Left lung (tissue), 10 donors: Measurements from ENCODE around the gene ZNF853. TPM values are rescaled to one million over a fixed set of nuclear protein-coding genes. Genes with fewer than 3 reads are reported as not detected.
A peak's percentile ranks its signal among the peaks of the same experiment; 100 is the strongest.

ENCODE experiments used
- ATAC-seq: fragments of 200-7000 bp; cut with Tn5 transposase; one replicate; pipeline ENCODE4 v1.9.1; 2020; ENCODE audit warnings: moderate library complexity
- DNase-seq, 4 donors: peaks; one replicate each; pipeline ENCODE4 v3.0.0-alpha.2; 2013 to 2020
- H3K27ac ChIP-seq, 2 donors: fragments of 200-600 bp; sonication (generic) in 1 of 2; one replicate each; pipeline versions ENCODE4 v1.5.0 to v1.8.0; 2020 to 2021
- H3K27me3 ChIP-seq, 2 donors: fragments of 200-600 bp; sonication (generic) in 1 of 2; one replicate each; pipeline versions ENCODE4 v1.5.0 to v1.8.0; 2020 to 2021
- H3K36me3 ChIP-seq, 2 donors: fragments of 200-600 bp; sonication (generic) in 1 of 2; one replicate each; pipeline versions ENCODE4 v1.5.0 to v1.8.0; 2020 to 2021
- H3K4me1 ChIP-seq, 2 donors: fragments of 200-600 bp; one replicate each; pipeline ENCODE4 v1.8.0; 2021
- H3K4me3 ChIP-seq, 2 donors: fragments of 200-600 bp; sonication (generic) in 1 of 2; one replicate each; pipeline versions ENCODE4 v1.5.0 to v1.8.0; 2020 to 2021; ENCODE audit warnings: mild to moderate bottlenecking in 1 of 2
- H3K9me3 ChIP-seq, 2 donors: fragments of 200-600 bp; sonication (generic) in 1 of 2; one replicate each; pipeline versions ENCODE4 v1.5.0 to v1.8.0; 2020 to 2021
- CTCF ChIP-seq, 2 donors: fragments of 200-600 bp; sonication (generic) in 1 of 2; IDR thresholded peaks; one replicate each; pipeline versions ENCODE4 v1.5.0 to v1.8.0; 2021; ENCODE audit warnings: antibody characterized with exemption in 2 of 2
- intact Hi-C, 2 donors: fragments of 100-400 bp; cut with DNase I; formaldehyde crosslinking; loops; one replicate each; pipeline versions ENCODE4 v1.11.2 to v1.14.2; 2022
- polyA plus RNA-seq, 6 donors: library from polyadenylated mRNA; unstranded; fragments of 120-200 nt; gene quantifications; one replicate each; pipeline ENCODE4 v1.2.1, GENCODE V29; 2013; ENCODE audit not compliant: insufficient read length in 6 of 6
- total RNA-seq, 2 donors: library from RNA; stranded (reverse); fragmentation: NEBNext Ultra II Directional; extraction: Animal tissue kit (Norgen Biotek cat#: 25700); gene quantifications; one replicate each; pipeline ENCODE4 v1.2.1, GENCODE V29; 2021
- donor health status: DM: no; HTN: yes; CAD: no.
- donor health status: DM: no; HTN: no; CAD: no.

ZNF853 gene
- total and polyA plus RNA-seq, 8 donors = 3.4 to 17.5 (median 14.1) TPM

- peak; percentile 73 to 96 (median 88) for DNase-seq
- H3K4me1 ChIP-seq = peaks cover 9 to 22% of the 10 kb centered on the region in 2 donors
- intact Hi-C loops = no loop called here
- H3K27me3 ChIP-seq = no peaks in the 10 kb centered on the region
- peak within 1 kb of the TSS; percentile 85 to 93 for H3K27ac ChIP-seq
- peaks cover 0 to 69% of the 10 kb centered on the region in 2 donors for H3K36me3 ChIP-seq
- TF ChIP-seq CTCF (IDR thresholded peaks at IDR 0.05) = peak; percentile 86
- no peaks in the 10 kb centered on the region for H3K9me3 ChIP-seq
- H3K4me3 ChIP-seq = peak within 1 kb of the TSS; percentile 81 to 91
- peak; percentile 98 for ATAC-seq
Observed at GRCh38 chr7:6589829-6590644, 25.4 kb upstream of the ZNF853 start, which contains the start of gene INTS15. INTS15 (plus strand) TSS chr7:6590021; CDS start chr7:6590284, 263 bp downstream.

GRCh38 chr7:6590645-6591110 is 24.7 kb upstream of the ZNF853 start:
- TF ChIP-seq CTCF (IDR thresholded peaks at IDR 0.05) = no peak
- Histone ChIP-seq H3K36me3 (peaks cover 0 to 69% of the 10 kb centered on the region in 2 donors), H3K27ac (peak overlapping the region; percentile 85 to 93), H3K27me3 (no peaks in the 10 kb centered on the region), H3K4me1 (peaks cover 9 to 22% of the 10 kb centered on the region in 2 donors), H3K4me3 (peak overlapping the region; percentile 81 to 91), H3K9me3 (no peaks in the 10 kb centered on the region)
- intact Hi-C loops = no loop called here
- ATAC-seq (peak; percentile 35), DNase-seq (peak in 2 of 4 donors; percentile 1 to 22)

GRCh38 chr7:6600093-6600492 is 15.3 kb upstream of the ZNF853 start:
- Histone ChIP-seq H3K4me1 (no peaks in the 10 kb centered on the region), H3K27ac (no peak overlapping the region), H3K9me3 (no peaks in the 10 kb centered on the region), H3K27me3 (no peaks in the 10 kb centered on the region), H3K4me3 (no peak overlapping the region), H3K36me3 (peaks cover 0 to 97% of the 10 kb centered on the region in 2 donors)
- no peak for ATAC-seq
- intact Hi-C loops = no loop called here
- DNase-seq = peak in 1 of 4 donors; percentile 70
- TF ChIP-seq CTCF (IDR thresholded peaks at IDR 0.05) = no peak

- H3K9me3 ChIP-seq = no peaks in the 10 kb centered on the region
- no peak overlapping the region for H3K27ac ChIP-seq
- H3K4me3 ChIP-seq = no peak overlapping the region
- H3K36me3 ChIP-seq = peaks cover 0 to 98% of the 10 kb centered on the region in 2 donors
- TF ChIP-seq CTCF (IDR thresholded peaks at IDR 0.05) = no peak
- no peaks in the 10 kb centered on the region for H3K4me1 ChIP-seq
- no peaks in the 10 kb centered on the region for H3K27me3 ChIP-seq
- ATAC-seq (no peak), DNase-seq (no peak)
- intact Hi-C loops = no loop called here
Observed at GRCh38 chr7:6604458-6604857, 11.0 kb upstream of the ZNF853 start.

- peaks cover 0 to 73% of the 10 kb centered on the region in 2 donors for H3K36me3 ChIP-seq
- DNase-seq (no peak), ATAC-seq (no peak)
- intact Hi-C loops = no loop called here
- H3K9me3 ChIP-seq = no peaks in the 10 kb centered on the region
- H3K4me3 ChIP-seq = no peak overlapping the region
- H3K27me3 ChIP-seq = no peaks in the 10 kb centered on the region
- no peaks in the 10 kb centered on the region for H3K4me1 ChIP-seq
- H3K27ac ChIP-seq = no peak overlapping the region
- TF ChIP-seq CTCF (IDR thresholded peaks at IDR 0.05) = no peak
Observed at GRCh38 chr7:6606866-6607583, 8.4 kb upstream of the ZNF853 start.
